ENCODE data around the gene SMAD7.

SMAD7 gene

DNA sequence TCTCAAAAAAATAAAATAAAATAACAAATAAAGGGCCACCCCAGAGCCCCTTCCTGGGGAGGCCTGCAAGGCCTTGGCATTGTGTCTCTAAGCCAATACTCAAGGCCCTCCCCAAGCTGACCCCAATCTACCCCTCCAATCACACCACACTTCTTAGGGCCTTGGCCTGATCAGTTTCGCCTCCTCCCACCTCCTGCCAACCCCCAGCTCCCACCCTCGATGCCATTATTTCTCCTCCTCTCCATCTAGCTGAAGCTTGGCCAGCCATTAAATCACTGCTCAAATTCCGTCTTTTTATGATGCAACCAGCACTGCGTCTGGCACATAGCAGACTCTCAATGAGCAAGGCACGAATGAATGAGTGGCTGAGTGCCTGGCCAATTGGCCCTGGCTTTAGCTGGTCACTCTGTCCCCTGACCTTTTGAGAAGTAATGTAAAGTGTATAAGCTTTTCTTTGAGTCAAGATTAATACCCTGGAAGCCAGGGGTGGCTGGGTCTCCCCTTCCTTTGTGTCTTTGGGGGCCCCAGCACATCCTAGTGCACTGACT, 55.9 kb downstream of the SMAD7 start:
- no peak for DNase-seq (ENCODE audit: low read depth in 2 of 2)

- DNase-seq (ENCODE audit: low read depth in 2 of 2), result no peak
Observed at GRCh38 chr18:48893608-48894600, 56.9 kb downstream of the SMAD7 start.

GRCh38 chr18:48893061-48893607, 57.6 kb downstream of the SMAD7 start:
- no peak for DNase-seq (ENCODE audit: low read depth in 2 of 2)

- DNase-seq (ENCODE audit: low read depth in 2 of 2), result no peak
Observed at GRCh38 chr18:48892146-48892855, 58.5 kb downstream of the SMAD7 start.

DNA sequence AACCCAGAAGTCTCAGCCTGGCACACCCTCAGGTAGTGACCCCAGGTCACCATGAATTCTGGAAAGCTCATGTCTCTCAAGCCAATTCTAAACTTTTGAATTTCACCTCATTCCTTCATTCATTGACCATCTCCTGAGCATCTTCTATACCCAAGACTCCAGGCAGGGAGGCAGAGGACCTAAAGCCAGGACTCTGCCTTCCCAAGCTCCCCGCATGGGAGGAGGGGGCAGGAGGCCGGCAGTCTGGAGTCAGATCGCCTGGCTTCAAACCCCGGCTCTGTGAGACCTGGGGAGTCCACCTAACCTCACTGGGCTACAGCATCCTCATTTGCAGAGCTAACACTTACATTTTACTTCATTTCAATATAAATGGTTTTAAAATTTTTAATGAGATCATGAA, 59.0 kb downstream of the SMAD7 start:
- DNase-seq (ENCODE audit: low read depth in 2 of 2), result no peak

- DNase-seq (ENCODE audit: low read depth in 2 of 2), result no peak
Observed at GRCh38 chr18:48889981-48890762, 60.6 kb downstream of the SMAD7 start.

DNA sequence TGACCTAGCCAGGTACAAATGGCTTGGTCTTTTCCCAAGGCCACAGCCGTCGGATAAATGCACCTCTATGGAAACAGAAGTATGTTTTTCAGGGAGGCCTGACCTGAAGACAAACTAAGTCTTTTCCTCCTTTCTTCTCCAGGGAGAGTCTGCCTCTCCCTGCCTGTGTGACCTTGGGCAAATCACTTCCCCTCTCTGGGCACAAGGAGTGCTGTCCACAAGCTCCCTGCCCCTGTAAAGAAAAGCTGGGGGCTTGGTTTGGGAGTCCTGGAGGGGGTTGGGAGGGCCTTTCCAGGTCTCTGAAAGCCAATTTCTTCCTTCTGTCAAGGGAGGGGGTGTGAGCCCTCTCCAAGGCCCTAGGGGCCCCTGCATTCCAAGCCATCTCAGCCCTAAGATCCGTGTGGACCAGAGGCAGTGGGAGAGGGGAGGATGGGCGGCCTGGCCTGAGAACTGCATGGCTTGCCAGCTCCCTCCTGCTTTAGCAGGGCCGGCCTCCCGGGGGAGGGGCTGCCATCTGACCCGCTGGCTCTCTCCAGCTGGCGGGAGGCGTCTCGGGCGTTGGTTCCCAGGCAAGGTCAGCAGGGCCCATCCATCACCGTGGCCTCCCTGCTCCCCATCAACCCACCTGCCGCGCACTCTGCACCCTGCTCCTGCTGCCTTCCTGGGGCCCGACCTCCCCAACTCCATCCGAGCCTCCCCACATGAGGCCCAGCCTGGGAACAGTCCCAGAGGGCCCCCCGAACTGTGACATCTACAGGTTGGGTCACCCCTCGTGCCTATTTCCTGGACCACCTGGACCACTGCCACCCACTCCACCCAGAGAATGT, 61.4 kb downstream of the SMAD7 start:
- no peak for DNase-seq (ENCODE audit: low read depth in 2 of 2)

DNA sequence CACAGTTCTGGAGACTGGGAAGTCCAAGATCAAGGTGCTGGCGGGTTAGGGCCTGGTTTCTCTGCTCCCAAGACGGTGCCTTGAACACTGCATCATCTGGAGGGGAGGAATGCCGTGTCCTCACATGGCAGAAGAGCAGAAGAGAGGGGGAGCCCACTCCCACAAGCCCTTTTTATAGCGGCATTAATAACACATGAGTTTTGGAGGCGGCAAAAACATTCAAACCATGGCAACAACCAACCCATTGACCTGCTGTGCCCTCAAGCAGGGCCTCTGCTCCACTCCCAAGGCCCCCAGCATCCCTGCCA, 62.0 kb downstream of the SMAD7 start:
- DNase-seq (ENCODE audit: low read depth in 2 of 2), result no peak

GRCh38 chr18:48887905-48888772, 62.6 kb downstream of the SMAD7 start:
- DNase-seq (ENCODE audit: low read depth in 2 of 2), result no peak

DNA sequence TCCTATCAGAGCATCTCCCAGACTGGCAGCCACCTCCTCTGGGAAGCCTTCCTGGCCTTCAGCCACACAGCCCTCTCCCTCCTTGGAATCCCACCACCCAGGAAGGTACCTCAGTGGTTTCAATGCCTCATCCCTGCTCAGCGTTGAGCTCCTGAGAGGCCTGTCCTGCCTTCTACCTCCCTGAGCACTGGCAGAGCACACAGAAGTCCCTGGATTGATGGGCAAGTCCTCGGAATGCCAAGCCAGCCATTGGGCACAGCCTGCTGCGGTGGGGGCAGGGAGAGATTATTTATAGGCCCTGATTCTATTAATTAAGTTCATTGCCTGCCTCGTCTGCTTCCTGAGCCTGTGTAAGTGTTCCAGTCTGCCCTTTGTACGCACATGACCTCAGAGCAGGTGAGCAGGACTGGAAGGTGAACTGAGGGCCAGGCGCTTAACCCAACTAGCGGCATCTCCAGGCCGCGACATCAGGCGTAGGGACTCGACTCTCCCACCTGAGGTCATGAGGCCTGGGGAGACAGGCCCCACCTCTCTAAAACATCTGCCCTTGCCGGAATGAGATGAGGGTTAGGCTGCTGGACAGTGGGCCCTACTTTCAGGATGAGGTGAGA, 63.4 kb downstream of the SMAD7 start:
- no peak for DNase-seq (ENCODE audit: low read depth in 2 of 2)

GRCh38 chr18:48886520-48887293, 64.1 kb downstream of the SMAD7 start:
- no peak for DNase-seq (ENCODE audit: low read depth in 2 of 2)

- no peak for DNase-seq (ENCODE audit: low read depth in 2 of 2)
Observed at GRCh38 chr18:48885924-48886400, 64.8 kb downstream of the SMAD7 start.

DNA sequence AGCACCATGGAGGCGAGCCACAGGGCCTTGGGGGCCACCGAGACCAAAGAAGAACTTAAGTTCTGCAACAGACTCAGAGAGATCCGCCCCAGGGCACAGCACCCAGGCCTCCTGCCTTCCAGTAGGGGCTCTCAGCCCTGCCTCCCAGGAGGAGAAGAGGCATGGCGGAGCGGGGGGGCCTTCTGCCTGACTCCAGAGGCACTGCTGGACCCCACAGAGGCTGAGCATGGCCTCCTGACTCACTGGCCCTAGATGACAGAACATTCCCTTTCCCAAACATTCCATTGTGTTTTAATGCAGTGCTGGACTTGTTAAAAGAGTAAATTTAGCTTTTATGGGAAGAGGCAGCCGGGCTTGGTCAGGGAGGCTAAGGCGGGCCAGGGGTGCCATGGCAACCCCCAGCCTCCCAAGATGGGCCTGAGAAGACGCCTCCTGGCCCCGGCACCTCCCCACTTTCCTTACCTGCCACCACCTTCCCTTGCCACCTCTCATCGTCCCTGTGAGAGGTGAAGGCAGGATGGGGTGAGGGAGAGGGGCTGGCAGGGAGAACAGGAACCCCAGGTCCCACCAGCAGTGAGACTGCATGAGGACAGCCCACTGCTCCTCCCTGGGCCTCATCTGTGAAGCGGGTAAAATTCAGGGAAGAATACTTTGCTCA, 65.4 kb downstream of the SMAD7 start:
- no peak for DNase-seq (ENCODE audit: low read depth in 2 of 2)

DNA sequence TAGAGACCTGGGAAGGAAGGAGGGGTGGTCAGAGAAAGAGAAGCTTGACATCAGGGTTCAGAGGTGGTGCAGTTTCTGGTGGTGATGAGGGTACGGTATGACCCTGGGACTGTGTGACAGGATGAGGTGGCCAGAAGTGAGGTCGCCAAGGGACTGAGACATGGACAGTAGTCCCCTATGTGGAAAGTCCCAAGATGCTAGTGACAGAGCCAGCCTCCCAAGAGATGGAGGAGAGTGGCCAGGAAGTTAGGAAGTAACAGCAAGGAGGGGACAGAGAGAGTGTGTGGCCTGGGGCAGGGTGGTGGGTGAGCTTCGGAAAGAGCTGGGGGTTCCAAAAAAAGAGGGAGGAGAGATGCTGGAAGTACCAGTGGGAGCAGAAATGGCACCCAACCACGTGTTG, 66.0 kb downstream of the SMAD7 start:
- DNase-seq (ENCODE audit: low read depth in 2 of 2), result no peak

DNA sequence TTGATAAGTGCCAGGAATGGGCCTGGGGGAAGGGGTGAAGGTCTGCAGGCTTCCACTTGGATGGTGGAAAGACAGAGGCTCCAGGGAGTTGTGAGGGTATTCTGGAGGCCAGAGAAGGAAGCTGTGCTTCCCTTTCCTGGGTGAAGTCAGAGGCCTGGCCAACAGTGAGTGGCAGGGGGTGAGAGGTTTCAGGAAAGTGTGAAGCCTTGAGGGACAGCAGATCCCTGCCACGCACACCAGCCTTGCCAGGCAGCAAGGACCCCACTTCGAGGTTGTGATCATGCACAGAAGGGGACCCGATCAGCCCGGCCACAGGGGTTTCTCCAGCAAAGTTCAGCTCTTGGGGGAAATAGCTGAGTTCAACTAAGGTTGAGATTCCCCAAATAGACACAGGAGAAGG, 66.5 kb downstream of the SMAD7 start:
- no peak for DNase-seq (ENCODE audit: low read depth in 2 of 2)

GRCh38 chr18:48882379-48882778, 68.4 kb downstream of the SMAD7 start:
- DNase-seq (ENCODE audit: low read depth in 2 of 2), result no peak

GRCh38 chr18:48880931-48881330, 69.8 kb downstream of the SMAD7 start:
- DNase-seq (ENCODE audit: low read depth in 2 of 2), result no peak

DNA sequence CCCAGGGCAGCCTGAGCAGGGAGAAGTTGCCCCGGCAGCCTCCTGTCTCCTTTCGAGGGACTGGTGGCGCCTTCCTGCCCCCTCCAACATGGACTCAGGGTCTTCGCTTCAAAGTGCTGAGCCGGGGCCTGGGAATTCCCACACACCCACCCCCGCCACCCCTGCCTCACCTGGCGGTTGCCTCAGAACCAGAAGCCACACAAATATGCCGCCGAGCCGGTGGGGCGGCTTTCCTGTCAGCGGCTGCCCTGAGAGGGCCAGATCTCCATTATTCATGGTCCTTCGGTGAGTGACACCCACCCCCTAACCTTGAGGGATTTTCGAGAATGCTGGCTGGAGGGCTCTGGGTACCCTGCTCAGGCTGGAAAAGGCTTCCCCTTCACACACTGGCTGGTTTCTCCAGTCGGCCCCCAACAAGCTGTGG, 71.7 kb downstream of the SMAD7 start:
- no peak for DNase-seq (ENCODE audit: low read depth in 2 of 2)

Measured in activated CD8-positive, alpha-beta memory T cell treated with anti-CD3 and anti-CD28 coated beads for 4 hours (primary cell).